Fibroblast of villous mesenchyme (primary cell): ENCODE data around the gene ZNRF3. TPM values are rescaled to one million over a fixed set of nuclear protein-coding genes. Genes with fewer than 3 reads are reported as not detected.

ENCODE experiments used
- DNase-seq: peaks from one replicate; pipeline ENCODE4 v3.0.0-alpha.2; 2010; ENCODE audit warnings: low read depth
- H3K4me3 ChIP-seq: 2 replicates; pipeline ENCODE4 v1.5.1; 2011; ENCODE audit warnings: low read depth, mild to moderate bottlenecking, low read length
- CTCF ChIP-seq: IDR thresholded peaks from 2 replicates; pipeline ENCODE4 v1.5.1; 2012; ENCODE audit warnings: low read depth, mild to moderate bottlenecking, low read length; ENCODE audit not compliant: insufficient read depth
- total RNA-seq: library from RNA; depleted of rRNA; stranded (reverse); fragments of >200 nt; gene quantifications from 2 replicates; pipeline ENCODE4 v1.2.3, GENCODE V29; 2012

The ZNRF3 gene
- total RNA-seq, 1 donor, result 1.7 TPM

- TF ChIP-seq CTCF, result no peak
- H3K4me3 ChIP-seq, result peak overlapping the region; percentile 30
- DNase-seq, result peak; percentile 44
These were observed 94.2 kb downstream of the ZNRF3 start for GRCh38 chr22:28977481-28977971.

- no peak overlapping the region for H3K4me3 ChIP-seq
- DNase-seq, result peak; percentile 35
- no peak for TF ChIP-seq CTCF
These were observed 94.8 kb downstream of the ZNRF3 start for GRCh38 chr22:28978158-28978557.

GRCh38 chr22:28978863-28979796 lies 95.8 kb downstream of the ZNRF3 start:
- TF ChIP-seq CTCF, result no peak
- no peak overlapping the region for H3K4me3 ChIP-seq
- no peak for DNase-seq

GRCh38 chr22:28980326-28980725 lies 97.0 kb downstream of the ZNRF3 start:
- TF ChIP-seq CTCF, result no peak
- DNase-seq, result peak; percentile 16
- H3K4me3 ChIP-seq, result no peak overlapping the region

- no peak overlapping the region for H3K4me3 ChIP-seq
- DNase-seq, result peak; percentile 32
- TF ChIP-seq CTCF, result no peak
These were observed 98.6 kb downstream of the ZNRF3 start for GRCh38 chr22:28981818-28982499.

- TF ChIP-seq CTCF, result no peak
- DNase-seq, result no peak
These were observed 99.8 kb downstream of the ZNRF3 start for GRCh38 chr22:28983190-28983589.

More at GRCh38 chr22:28983190-28983589, 99.8 kb downstream of the ZNRF3 start:
- no peak overlapping the region for H3K4me3 ChIP-seq
